ENCODE data around the gene PRMT5. TPM values are rescaled to one million over a fixed set of nuclear protein-coding genes. Genes with fewer than 3 reads are reported as not detected.

Gene PRMT5
- total RNA-seq, 1 experiment from 2014 or later = 47.6 TPM

DNA sequence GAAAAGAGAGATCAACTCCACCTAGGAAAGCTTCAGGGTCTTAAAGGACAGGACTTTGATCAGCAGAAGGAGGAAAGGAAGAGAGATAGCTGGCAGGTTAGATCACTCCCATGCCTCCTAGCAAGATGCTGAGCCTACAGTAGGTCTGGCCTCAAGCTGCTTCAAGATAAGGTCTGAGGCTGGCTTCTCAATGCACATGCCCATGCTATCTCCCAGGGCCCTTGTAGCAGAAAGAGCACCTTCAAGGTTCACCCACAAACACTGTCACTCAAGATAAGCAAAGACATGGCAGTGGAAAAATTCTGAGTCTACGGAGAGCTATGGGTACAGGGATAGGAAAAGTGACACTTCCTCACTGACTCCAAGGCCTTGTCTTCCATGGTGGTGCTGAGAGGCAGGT is 31.8 kb downstream of the PRMT5 start:
- no peak for DNase-seq (ENCODE audit: low spot score)

DNA sequence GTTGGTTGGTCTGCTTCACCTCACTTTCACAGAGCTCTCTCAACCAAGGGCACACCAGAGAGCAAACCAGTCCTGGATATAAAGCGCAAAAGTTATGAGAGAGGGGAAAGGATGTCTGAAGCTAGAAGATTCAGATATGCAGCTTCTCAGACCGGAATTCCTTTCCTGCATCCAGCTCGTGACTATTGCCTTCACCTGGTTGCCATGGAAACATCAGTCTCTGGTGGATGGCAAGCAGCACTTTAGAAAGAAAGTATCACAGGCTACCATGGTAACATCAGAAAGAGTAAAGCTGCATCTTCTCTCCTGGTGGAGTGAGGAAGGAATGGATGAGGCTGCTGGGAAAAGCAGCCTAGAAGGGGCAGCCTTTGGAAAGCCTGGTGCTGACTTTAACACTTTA is 32.4 kb downstream of the PRMT5 start:
- no peak for DNase-seq (ENCODE audit: low spot score)

DNA sequence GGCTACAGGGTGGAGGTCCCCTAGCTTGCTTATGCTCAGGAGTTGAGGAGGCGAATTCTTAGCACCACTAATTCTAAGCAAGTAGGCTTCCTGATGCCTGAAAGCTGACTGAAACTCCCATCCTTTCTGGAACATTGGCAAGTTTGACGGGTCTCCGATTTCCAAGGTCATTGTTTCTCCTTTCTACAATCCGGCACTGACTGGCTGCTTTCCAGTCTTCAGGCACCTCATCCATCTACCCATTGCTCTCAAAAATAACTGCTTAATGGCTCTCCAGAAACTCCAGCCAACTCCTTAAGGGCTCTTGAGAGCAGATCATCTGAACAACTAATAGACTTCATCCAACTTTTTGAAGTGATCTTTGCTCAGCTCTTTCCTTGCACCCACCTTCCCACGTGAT is 32.8 kb downstream of the PRMT5 start:
- DNase-seq (ENCODE audit: low spot score) = no peak

DNA sequence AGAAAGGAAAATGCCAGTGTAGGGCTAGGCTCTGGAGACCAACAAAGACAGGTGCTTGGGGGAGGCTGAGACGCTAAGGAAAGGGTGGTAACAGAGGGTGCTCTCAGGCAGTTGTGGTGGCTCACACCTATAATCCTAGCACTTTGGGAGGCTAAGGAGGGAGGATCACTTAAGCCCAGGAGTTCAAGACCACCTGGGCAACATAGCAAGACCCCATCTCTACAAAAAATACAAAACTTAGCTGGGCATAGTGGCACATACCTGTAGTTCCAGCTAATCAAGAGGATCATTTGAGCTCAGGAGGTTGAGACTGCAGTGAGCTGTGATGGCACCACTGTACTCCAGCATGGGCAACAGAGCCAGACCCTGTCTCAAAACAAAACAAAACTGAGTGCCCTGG is 33.8 kb downstream of the PRMT5 start:
- DNase-seq (ENCODE audit: low spot score) = no peak

DNA sequence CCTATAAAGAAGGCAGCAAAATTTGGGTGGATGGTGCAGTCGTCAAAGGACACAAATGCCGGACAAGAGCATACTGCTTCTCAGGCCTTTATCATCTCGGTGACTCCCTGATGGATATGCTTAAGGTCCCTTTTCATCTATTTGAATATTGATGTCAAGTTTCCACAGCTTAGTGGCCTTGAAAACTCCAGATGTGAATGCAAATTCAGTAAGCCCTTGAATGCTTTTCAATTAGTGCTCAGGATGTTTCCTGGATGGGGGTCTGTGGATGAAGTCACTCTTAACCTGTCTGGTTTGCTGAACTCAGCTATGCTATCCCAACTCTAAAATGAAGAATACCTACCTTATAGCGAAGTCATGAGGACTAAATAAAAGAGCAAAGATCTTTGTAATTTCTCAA is 35.5 kb downstream of the PRMT5 start:
- DNase-seq (ENCODE audit: low spot score) = no peak

DNA sequence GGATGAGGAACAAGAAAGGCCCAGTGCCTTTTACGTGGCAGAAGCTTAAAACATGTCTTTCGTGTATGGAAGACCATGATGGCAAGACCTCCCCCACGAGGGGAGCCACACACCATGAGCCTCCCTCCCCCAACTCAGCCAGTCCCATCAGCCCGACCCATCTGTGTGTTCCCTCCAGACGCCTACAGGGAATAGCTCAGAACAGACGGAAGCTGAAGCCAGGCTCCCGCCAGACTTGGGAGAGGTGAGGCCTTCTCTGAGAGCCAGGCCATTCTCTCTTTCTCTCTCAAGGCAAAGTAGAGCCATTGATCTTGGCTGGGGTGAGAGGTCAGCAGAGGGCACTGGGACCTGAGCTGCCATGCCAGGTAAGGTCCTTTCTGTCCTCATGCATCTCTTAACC is 36.7 kb downstream of the PRMT5 start:
- no peak for DNase-seq (ENCODE audit: low spot score)

DNA sequence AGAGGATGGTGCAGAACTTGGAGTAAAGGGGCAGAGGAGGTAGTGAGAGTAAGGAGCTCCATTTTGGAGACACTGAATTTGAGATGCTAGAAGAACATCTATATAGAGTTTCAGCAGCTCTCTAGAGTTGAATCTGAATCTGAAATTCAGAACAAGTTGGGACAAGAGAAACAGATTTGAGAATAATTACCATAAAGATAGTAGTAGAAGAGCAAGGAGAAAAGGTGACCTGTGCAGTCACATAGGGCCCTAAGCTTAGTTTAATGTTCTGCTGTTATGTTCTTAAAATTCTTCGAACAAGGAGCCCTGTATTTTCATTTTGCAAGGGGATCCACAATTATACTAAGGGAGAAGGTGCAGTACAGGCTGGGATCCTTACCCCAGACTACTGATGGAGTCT is 38.8 kb downstream of the PRMT5 start:
- no peak for DNase-seq (ENCODE audit: low spot score)

DNA sequence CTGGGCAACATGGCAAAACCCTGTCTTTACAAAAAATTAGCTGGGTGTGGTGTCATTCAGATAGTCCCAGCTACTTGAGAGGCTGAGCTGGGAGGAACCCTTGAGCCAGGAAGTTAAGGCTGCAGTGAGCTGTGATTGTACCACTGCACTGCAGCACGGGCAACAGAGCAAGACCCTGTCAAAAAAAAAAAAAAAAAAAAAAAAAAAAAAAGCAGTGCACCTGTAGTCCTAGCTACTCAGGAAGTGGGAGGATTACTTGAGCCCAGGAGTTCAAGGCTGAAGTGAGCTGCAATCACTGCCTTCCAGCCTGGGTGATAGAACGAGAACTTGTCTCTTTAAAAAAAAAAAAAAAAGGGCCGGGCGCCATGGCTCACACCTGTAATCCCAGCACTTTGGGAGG is 40.5 kb downstream of the PRMT5 start:
- DNase-seq (ENCODE audit: low spot score) = no peak

DNA sequence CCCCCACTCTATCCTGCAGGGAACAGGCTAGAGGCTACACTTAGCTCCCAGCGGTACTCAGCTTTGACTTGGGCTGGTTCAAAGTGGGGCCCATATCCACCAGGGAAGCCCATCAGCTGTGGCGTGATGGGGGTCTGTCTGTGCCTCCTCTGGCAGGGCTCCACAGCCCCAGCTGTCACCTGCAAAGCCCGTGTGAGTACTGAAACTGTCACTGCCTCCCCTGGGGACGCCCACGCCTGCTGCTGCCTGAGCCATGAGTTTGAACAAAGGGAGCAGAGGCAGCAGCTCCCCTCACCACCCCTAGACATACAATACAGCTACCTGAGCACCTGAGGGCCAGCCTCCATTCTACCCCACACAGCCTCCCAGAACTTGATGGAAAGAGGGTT is 41.2 kb downstream of the PRMT5 start:
- DNase-seq (ENCODE audit: low spot score) = no peak

DNA sequence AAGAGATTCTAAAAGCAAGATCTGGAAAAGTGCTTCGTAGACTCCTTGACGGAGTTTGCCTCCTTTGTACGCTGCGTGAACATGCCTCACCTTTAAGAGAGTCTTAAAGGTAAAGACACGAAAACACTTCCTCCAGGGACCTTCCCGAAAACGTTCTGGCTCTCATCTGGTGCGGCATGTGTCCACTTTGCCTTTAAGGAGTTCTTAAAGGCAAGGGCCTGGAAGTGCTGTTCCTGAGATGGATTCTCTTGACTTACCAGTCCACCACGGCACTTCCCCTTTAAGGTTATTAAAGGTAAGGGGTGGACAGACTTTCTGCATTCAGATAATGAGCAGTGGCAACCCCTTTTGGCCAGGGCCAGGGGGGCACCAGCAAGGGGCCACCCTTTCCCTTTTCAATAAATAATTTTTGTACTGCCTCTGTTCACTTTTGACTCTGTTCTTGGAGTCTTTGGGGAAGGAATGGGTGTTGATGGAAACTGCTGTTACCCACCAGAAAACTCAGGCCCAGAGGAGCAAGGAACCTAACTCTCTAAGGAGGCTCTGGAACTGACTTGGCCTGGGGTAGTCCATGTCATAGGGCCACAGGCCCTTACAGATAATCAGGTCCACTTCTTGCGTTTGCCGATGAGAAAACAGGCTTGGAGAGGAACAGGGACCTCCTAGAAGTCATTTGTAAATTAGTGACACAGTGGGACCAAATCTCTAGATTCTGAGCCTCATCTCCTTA is 41.8 kb downstream of the PRMT5 start:
- peak; percentile 73 for DNase-seq (ENCODE audit: low spot score)

DNA sequence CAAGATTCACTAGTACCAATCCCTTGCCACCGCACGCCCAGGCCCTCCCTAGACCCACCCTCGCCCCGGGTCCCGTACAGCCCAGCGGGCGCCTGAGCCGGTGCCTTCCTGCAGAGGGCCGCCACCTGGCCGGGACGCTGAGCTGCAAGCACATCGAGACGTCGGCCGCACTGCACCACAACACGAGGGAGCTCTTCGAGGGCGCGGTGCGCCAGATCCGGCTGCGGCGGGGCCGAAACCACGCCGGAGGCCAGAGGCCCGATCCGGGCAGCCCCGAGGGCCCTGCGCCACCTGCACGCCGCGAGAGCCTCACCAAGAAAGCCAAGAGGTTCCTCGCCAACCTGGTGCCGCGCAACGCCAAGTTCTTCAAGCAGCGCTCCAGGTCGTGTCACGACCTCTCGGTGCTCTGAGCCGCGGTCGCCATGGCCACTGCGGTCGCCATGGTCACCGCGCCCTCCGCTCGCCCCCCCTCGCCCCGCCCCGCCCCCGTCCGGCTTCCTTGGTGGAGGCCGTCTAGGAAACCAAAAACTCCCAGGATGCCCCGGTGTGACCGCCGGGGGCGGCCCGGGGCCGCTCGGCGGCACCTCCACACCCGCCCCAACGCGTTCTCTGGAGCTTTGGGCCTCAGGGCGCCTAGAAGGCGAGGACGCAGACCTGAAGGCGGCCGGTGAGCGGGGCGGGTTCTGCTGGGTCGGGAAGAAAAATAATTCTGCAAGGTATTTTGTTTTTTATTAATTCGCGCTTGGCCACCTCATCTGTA is 42.5 kb downstream of the PRMT5 start:
- peak; percentile 73 for DNase-seq (ENCODE audit: low spot score)

DNA sequence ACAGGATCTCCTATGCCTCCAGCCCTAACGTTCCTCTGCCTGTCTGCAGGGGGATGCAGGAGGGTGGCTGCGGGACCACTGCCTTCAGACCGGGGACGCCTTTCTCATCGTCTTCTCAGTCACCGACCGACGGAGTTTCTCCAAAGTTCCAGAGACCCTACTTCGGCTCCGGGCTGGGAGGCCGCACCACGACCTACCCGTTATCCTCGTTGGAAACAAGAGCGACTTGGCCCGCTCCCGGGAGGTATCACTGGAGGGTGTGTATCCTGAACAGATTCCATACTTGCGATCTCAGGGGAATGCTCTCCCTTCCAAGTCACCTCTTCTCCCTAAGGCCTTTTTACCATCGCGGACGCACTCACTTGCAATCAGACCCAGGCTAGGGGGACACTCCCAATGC is 43.2 kb downstream of the PRMT5 start:
- no peak for DNase-seq (ENCODE audit: low spot score)

DNA sequence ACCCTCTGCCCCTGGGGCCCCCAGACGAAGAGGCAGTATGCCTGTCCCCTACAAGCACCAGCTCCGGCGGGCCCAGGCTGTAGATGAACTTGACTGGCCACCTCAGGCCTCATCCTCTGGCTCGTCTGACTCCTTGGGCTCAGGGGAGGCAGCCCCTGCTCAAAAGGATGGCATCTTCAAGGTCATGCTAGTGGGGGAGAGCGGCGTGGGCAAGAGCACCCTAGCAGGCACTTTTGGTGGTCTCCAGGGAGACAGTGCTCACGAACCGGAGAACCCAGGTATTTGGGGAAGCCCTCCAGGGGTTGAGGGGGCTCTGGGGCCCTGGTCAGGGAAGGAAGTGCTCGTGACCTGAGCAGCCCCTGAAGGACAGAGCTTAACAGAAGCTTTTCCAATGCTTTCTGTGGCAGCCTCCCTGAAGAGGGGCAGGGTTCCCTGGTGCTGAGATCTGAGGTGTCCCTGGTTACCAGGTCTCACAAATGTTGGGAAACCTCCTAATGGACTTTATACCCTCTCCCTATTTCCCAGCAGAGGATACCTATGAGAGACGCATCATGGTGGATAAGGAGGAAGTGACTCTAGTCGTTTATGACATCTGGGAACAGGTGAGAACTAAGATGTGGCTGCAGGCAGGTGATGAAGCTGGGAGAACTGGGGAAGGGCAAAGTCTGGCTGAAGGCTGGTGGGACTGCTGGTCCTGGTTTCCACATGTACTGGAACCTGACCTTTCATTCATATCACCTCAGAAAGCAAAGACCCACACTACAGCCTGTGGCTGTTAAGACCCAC is 44.2 kb downstream of the PRMT5 start:
- DNase-seq (ENCODE audit: low spot score) = no peak

DNA sequence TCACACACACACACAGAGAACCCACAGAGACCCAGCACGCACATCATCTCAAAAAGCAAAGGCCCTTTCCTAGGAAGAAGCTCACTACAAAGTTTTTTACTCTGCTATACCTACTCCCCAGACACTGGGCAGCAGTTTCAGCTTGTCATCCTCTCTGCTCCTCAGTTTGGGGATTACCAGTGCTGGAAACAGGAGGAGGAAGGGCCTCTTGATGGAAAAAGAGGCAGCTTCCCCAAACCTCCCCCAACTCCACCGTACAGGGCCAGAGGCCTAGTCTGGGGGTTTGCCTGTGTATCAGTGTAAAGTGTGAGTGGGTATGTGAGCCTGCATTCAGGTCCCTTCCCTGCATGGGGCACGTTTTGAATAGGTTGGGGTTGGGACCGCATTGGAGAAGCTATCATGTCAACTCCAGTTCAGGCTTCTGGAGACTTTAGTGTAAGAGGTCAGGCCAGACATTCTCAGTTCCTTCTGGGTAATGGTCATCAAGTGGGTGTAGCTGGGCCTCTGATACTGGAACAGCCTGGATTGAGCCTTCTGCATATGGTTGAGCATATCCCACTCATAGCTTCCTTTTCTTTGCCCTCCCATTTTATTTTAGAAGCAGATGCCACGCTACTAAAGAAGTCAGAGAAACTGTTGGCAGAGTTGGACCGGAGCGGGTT is 45.0 kb downstream of the PRMT5 start:
- no peak for DNase-seq (ENCODE audit: low spot score)

DNA sequence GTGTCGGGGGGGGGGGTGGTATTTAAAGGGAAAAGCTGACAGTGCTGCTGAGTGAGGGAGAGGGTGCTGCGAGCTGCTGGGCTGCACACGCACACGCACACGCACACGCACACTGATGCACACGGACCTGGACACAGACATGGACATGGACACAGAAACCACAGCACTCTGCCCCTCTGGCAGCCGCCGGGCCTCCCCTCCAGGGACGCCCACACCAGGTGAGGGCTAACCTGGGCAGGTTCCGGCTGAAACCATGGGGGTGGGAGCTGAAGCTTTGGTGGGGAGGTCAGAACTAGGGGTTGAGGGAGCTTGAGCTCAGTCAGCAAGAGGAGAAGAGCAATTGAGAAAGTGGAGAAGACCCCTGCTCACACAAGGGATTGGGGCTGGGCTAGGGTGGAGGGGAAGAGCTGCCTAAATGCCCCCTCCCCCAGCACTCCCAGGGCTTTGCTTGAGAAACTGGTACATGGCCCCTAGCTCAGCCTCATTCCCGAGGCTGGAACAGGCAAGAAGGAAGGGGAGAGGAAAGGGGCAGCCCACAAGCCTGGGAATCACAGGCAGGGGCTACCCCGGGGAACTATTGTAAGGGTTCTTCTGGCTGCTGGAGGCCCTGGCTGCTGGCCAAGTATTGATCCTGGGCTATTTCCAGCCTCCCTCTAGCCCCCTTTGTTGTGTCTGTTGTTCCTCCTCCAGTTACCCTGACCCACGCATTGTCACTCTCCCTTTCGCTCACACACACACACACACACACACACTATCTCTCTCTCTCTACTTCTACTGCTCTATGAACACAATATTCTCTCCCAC is 45.8 kb downstream of the PRMT5 start, which contains the start of gene REM2:
REM2 (plus strand) TSS at position 50 of the 804 bp plus-strand sequence; CDS start at position 116, 66 bp downstream.
- DNase-seq (ENCODE audit: low spot score) = no peak

DNA sequence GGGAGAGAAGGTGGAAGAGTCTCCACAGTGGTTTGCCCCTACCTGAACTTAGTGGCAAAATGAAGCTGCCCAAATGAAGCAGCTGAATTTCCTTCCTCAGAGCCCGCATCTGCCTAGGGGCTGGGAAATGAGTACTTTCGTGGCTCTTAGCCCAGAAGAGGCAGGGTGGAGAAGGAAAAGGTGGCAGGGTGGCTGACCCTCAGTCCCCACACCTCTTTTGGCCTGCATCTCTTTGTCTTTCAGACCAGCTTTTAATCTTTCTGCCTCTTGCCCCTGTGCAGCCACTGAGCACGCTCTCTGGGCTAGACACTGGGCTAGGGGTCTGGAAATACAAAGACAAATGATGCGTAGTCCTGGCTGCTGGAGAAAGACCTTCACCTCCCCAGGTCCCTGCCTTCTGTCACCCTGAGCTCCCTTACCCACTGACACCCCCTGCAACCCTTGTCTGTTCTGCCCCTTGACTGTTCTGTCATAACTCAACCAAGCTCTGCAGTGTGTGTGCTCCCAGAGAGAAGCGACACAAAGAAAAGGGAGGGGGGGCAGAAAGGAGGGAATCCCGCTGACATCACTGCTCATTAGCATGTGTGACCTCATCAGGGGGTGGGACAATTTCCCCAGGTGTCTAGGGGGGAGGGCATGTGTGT is 46.5 kb downstream of the PRMT5 start:
- peak; percentile 35 for DNase-seq (ENCODE audit: low spot score)

DNA sequence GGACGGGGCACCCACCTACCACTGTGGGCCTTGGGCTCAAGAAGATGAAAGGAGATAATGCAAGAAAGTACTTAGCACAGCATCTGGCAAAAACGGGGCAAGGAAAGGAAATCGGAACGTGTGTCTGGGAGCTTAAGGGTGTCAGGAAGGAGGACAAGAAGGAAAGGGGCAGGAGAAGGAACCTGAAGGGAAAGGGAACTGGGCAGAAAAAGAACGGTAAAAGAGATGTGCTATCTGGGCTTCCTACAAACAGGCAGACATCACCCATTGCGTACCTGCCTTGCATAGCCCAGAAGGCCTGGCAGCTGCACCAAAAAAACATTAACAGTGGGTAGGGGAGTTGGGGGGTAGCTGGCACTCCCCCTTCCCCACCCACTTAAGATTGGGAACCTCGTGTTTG is 47.1 kb downstream of the PRMT5 start:
- no peak for DNase-seq (ENCODE audit: low spot score)

DNA sequence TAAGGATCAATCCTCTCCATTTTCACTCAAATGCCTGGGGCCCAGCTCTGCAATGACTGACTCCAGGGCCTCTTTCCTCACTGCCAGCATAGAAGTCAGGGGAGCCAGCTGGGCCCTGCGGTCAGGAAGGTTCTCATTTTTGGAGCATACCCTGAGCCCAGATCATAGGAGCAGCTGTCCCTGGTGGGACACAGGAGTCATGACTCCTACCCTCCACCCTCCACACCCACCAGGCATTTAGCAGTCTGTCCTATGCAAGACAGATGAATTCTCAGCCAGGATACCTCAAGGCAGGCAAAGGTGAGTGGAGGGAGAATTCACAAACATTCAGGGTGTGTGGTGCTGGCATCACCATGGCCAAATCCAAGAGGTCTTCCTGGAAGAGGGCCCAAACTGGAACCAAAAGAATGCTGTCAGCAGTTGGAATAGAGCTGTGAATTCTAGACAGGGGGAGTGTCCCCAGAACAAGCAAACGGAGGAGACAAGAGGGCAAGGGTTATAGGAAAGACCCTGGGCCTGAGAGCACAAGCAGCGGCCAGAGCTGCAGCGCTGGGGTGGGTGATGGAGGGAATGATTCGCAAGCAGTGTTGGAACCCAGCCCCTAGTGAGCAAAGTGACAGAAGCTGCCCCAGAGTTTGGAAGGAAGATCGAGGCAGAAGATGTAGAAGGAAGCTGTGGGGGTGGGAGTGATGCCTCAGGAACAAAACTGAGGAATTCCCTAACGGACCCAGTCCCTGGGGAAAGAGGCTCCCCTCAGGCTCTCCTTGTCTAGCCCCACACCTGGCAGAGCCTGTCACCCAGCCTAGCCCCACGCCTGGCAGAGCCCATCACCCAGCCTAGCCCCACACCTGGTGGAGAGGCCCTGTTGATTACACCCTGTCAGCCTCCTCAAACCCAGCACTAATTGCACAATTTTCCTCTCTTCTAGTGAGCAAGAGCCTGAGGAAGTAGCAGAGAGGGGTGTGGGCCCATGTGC is 50.6 kb downstream of the PRMT5 start:
- DNase-seq (ENCODE audit: low spot score) = no peak

DNA sequence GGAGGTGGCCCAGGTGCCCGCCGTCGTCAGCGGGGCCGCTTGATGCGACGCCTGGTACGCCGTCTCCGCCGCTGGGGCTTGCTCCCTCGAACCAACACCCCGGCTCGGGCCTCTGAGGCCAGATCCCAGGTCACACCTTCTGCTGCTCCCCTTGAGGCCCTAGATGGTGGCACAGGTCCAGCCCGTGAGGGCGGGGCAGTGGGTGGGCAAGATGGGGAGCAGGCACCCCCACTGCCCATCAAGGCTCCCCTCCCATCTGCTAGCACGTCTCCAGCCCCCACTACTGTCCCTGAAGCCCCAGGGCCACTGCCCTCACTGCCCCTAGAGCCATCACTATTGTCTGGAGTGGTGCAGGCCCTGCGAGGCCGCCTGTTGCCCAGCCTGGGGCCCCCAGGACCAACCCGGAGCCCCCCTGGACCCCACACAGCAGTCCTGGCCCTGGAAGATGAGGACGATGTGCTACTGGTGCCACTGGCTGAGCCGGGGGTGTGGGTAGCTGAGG is 52.1 kb downstream of the PRMT5 start:
- no peak for DNase-seq (ENCODE audit: low spot score)

Measured in HT-29 (cell line).